Mesothelial cell of epicardium (in vitro differentiated cells): ENCODE results near the gene NTSR2. TPM values are rescaled to one million over a fixed set of nuclear protein-coding genes. Genes with fewer than 3 reads are reported as not detected.
A peak's percentile ranks its signal among the peaks of the same experiment; 100 is the strongest.

ENCODE experiments used
- DNase-seq, 2 experiments: peaks; one replicate each; pipeline ENCODE4 v3.0.0; 2021; ENCODE audit warnings: low spot score in 2 of 2; ENCODE audit not compliant: unreplicated experiment in 2 of 2
- H3K27ac Mint-ChIP-seq: 2 replicates; pipeline ENCODE4 v1.8.0; 2021; ENCODE audit warnings: mixed read lengths
- H3K27me3 Mint-ChIP-seq: 2 replicates; pipeline ENCODE4 v1.8.0; 2021; ENCODE audit warnings: low read depth, mixed read lengths
- H3K36me3 Mint-ChIP-seq: 2 replicates; pipeline ENCODE4 v1.8.0; 2021; ENCODE audit warnings: mixed read lengths
- H3K4me1 Mint-ChIP-seq: 2 replicates; pipeline ENCODE4 v1.8.0; 2021; ENCODE audit warnings: mixed read lengths
- H3K4me3 Mint-ChIP-seq: 2 replicates; pipeline ENCODE4 v1.8.0; 2021; ENCODE audit warnings: mild to moderate bottlenecking, moderate library complexity, mixed read lengths
- H3K9me3 Mint-ChIP-seq: 2 replicates; pipeline ENCODE4 v1.8.0; 2021; ENCODE audit warnings: mixed read lengths
- total RNA-seq: library from RNA; stranded (reverse); gene quantifications from 3 replicates; pipeline ENCODE4 v1.2.1, GENCODE V29; 2021
- TF ChIP-seq, protein P1 (sequence below): fragments of 200-600 bp; sonication (generic); IDR thresholded peaks from one replicate; pipeline ENCODE4 v1.5.0; 2021; ENCODE audit warnings: antibody characterized with exemption; ENCODE audit not compliant: unreplicated experiment

The NTSR2 gene
- total RNA-seq, 1 donor from 2014 or later: not detected

DNA sequence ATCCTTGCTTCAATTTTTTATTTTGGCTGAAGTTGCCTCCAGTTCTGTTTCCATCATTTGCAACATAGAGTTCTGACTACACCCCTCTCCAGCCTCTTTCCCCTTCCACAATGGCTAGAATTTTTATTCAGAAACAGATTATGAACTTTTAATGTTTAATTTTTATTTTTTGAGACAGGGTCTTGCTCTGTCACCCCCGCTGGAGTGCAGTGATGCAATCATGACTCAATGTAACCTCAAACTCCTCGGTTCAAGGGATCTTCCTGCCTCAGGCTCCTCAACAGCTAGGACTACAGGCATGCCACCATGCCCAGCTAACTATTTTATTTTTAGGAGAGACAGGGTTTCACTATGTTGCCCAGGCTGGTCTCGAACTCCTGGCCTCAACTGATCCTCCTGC is 2.8 kb downstream of the NTSR2 start:
- DNase-seq: peak in 1 of 2 experiments; percentile 20
- TF ChIP-seq, protein P1, sequence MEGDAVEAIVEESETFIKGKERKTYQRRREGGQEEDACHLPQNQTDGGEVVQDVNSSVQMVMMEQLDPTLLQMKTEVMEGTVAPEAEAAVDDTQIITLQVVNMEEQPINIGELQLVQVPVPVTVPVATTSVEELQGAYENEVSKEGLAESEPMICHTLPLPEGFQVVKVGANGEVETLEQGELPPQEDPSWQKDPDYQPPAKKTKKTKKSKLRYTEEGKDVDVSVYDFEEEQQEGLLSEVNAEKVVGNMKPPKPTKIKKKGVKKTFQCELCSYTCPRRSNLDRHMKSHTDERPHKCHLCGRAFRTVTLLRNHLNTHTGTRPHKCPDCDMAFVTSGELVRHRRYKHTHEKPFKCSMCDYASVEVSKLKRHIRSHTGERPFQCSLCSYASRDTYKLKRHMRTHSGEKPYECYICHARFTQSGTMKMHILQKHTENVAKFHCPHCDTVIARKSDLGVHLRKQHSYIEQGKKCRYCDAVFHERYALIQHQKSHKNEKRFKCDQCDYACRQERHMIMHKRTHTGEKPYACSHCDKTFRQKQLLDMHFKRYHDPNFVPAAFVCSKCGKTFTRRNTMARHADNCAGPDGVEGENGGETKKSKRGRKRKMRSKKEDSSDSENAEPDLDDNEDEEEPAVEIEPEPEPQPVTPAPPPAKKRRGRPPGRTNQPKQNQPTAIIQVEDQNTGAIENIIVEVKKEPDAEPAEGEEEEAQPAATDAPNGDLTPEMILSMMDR: no peak
- Mint-ChIP-seq H3K36me3 (peaks cover under 1% of the 10 kb centered on the region), H3K27ac (no peak overlapping the region), H3K9me3 (peaks cover 9% of the 10 kb centered on the region), H3K4me3 (no peak overlapping the region), H3K4me1 (no peaks in the 10 kb centered on the region), H3K27me3 (peaks cover 57% of the 10 kb centered on the region)

DNA sequence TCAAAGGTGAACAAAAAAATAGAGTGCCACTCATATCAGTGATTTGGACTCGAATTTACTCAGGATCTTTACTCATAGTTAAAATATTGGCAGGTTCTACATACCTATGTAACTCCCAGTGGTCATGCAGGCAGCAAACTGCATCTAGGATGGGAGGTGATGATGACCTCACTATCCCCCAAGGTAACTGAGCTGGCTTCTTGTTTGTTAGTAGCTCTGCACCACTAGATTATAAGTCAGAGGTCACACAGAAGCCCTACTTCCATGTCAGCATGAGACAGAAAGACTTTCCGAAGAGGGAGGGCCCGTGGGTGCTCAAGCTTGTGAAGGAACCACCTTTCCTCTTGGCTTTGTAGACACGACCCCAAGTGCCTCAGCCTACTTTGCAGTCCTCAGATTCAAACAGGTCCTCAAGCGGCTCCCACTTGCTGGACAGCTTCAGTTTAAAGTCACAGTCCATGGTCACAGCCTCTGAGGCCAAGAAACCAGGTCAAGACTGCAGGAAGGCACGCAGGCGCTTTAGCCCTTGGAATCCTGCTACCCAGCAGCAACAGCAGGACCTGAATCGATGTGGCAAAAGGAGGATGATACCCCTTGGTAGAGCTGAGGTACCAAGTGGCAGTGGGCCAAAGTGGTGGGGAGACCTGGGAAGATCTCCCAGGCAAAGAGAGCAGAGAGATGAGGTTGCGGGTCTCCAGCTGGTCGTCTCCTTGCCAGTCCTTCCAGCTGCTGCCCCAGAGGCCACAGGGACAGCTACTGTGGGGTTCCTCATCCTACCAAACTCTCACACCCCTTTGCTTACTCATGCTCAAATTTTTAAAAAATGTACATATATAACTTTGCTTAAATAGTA is 4.3 kb downstream of the NTSR2 start:
- DNase-seq: peak in 1 of 2 experiments; percentile 9
- Mint-ChIP-seq H3K36me3 (peaks cover 4% of the 10 kb centered on the region), H3K9me3 (peaks cover 13% of the 10 kb centered on the region), H3K27me3 (peaks cover 50% of the 10 kb centered on the region), H3K4me1 (no peaks in the 10 kb centered on the region), H3K27ac (no peak overlapping the region), H3K4me3 (no peak overlapping the region)
- TF ChIP-seq, protein P1: no peak

DNA sequence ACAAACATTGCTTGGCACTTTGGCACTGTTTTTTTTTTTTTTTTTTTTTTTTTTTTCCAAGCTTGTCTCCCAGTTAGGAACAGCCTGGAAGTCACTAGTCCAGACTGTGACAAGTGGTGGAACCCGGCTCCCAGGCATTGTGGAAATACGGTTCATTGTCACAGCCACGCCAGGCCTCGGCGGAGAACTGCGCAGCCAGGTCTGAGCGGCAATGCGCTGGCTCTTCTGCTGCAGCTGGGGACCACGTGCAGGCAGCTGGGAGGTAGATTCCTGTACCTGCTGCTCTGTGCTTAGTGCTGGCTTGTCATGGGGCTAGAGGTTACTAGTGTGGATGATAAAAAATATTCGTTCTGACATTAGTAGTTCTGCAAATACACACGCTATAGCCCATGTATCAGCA is 5.0 kb downstream of the NTSR2 start:
- TF ChIP-seq, protein P1: no peak
- DNase-seq: no peak
- H3K9me3 Mint-ChIP-seq: peaks cover 13% of the 10 kb centered on the region
- no peak overlapping the region for H3K4me3 Mint-ChIP-seq
- H3K4me1 Mint-ChIP-seq: no peaks in the 10 kb centered on the region
- H3K36me3 Mint-ChIP-seq: peaks cover 4% of the 10 kb centered on the region
- H3K27me3 Mint-ChIP-seq: peaks cover 47% of the 10 kb centered on the region
- H3K27ac Mint-ChIP-seq: no peak overlapping the region

DNA sequence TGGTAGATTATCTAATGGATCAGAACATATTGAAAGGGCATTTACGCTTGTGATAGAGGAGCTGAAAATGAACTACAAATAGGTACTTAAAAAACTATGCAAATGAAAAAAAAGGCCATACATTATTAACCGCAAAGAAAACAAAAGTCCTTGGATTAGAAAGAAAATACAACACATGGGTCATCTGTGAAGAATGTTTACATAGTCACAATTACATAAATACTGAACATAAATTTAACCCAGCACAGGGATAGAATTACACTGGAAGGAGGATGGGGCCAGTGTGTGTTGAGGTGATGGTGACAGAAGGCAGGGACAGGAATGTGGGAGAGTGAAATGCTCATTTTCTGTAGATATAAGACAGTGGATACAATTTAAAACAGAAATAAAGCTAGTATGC is 6.6 kb downstream of the NTSR2 start:
- TF ChIP-seq, protein P1: no peak
- H3K4me1 Mint-ChIP-seq: no peaks in the 10 kb centered on the region
- peaks cover 13% of the 10 kb centered on the region for H3K9me3 Mint-ChIP-seq
- peaks cover 4% of the 10 kb centered on the region for H3K36me3 Mint-ChIP-seq
- no peak overlapping the region for H3K4me3 Mint-ChIP-seq
- no peak for DNase-seq
- peaks cover 51% of the 10 kb centered on the region for H3K27me3 Mint-ChIP-seq
- no peak overlapping the region for H3K27ac Mint-ChIP-seq

DNA sequence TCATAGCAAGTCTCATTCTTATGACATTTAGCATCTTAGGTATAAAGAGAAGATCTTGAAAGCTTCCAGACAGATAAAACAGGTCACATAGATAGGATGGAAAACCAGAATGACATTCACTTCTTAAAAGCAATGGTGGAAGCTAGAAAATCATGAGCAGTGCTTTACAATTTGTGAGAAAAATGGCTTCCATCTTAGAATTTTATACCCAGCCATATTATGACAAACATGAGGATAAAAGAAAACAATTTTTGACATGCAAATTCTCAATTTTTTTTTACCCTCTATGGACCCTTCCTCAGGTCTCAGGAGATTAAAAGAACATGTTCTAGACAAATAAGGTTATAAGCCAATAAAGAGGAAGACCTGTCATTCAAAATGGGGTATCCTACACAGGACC is 7.1 kb downstream of the NTSR2 start:
- no peaks in the 10 kb centered on the region for H3K4me1 Mint-ChIP-seq
- H3K4me3 Mint-ChIP-seq: no peak overlapping the region
- no peak for DNase-seq
- no peak overlapping the region for H3K27ac Mint-ChIP-seq
- peaks cover 13% of the 10 kb centered on the region for H3K9me3 Mint-ChIP-seq
- peaks cover 47% of the 10 kb centered on the region for H3K27me3 Mint-ChIP-seq
- TF ChIP-seq, protein P1: no peak
- H3K36me3 Mint-ChIP-seq: peaks cover 4% of the 10 kb centered on the region
